ENCODE results near the gene NOS3. TPM values are rescaled to one million over a fixed set of nuclear protein-coding genes. Genes with fewer than 3 reads are reported as not detected.

The NOS3 gene
- total and polyA plus RNA-seq, 2 of the 13 experiments (the other 11 are each of a cell fraction or from before 2014, with no cell fraction given): 3.7 to 7.5 TPM

DNA sequence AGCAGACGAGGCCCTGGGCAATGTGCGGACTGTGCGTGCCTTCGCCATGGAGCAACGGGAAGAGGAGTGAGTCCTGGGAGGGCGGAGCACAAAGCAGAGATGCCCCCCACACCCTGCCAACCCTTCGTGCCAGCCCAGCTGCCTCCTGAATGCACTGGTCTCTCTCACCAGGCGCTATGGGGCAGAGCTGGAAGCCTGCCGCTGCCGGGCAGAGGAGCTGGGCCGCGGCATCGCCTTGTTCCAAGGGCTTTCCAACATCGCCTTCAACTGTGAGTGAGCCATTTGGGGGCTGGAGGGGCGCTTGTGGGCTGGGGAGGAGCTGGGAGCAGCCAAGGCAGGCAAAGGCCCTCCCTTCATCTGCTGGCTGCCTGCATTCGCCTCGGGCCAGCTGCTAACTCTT is 45.1 kb downstream of the NOS3 start:
- no peaks in the 10 kb centered on the region for H3K36me3 ChIP-seq (replicated peaks in 1 of 2; ENCODE audit: control insufficient read depth in 1 of 2, insufficient read depth in 2 of 2, low read length in 2 of 2)
- no peak for DNase-seq (ENCODE audit: low spot score)
- H3K4me3 ChIP-seq (replicated peaks in 1 of 3; ENCODE audit: insufficient read depth in 1 of 3, low read depth in 2 of 3, low read length in 3 of 3): no peak overlapping the region
- ChIA-PET CTCF (ENCODE audit: low intra/inter-chr PET ratio, low total read pairs) (no interaction called here), POLR2A (no interaction called here)
- FAIRE-seq: no peak
- no peak overlapping the region for H2AFZ ChIP-seq (ENCODE audit: low read length)
- H3K9me3 ChIP-seq (ENCODE audit: low read length): no peaks in the 10 kb centered on the region
- H3K4me1 ChIP-seq (ENCODE audit: insufficient read depth, low read length): peaks cover 14% of the 10 kb centered on the region
- H3K9ac ChIP-seq (ENCODE audit: insufficient read depth, low read depth, low read length): no peak overlapping the region
- no TSS peak for BruUV-seq (replicated peaks)
- H3K79me2 ChIP-seq (ENCODE audit: insufficient read depth, low read length): no peaks in the 10 kb centered on the region
- H3K4me2 ChIP-seq (ENCODE audit: low read depth, low read length): no peak overlapping the region
- 93% methylated on average over 7 of the region's 17 CpGs for WGBS (ENCODE audit: low lambda C conversion rate)
- no peaks in the 10 kb centered on the region for H3K27me3 ChIP-seq (ENCODE audit: control insufficient read depth in 1 of 2, insufficient read depth in 2 of 2, low read length in 2 of 2)
- no peak for ATAC-seq
- in situ Hi-C loops (cut with HindIII; ENCODE audit: extremely low pct_ligation_motif_present, low pct_unique_long_range_greater_than_20kb): no loop called here
- H4K20me1 ChIP-seq (ENCODE audit: insufficient read depth, low read length): no peaks in the 10 kb centered on the region
- H3K27ac ChIP-seq (ENCODE audit: extremely low read length, insufficient read depth, low read length): no peak overlapping the region
- intact Hi-C loops (cut with micrococcal nuclease; ENCODE audit: unreplicated experiment): no loop called here
- TF ChIP-seq ZNF564 (CRISPR knock-in tag; IDR thresholded peaks at IDR 0.05) (no peak), ZNF333 (CRISPR knock-in tag; IDR thresholded peaks at IDR 0.05; ENCODE audit: borderline replicate concordance) (no peak), ZNF282 (IDR thresholded peaks at IDR 0.05; ENCODE audit: partially characterized antibody) (no peak), CEBPG (CRISPR knock-in tag; IDR thresholded peaks at IDR 0.05) (no peak), SRF (IDR thresholded peaks at IDR 0.05; ENCODE audit: low read depth, low read length) (no peak), HINFP (CRISPR knock-in tag; IDR thresholded peaks at IDR 0.05; ENCODE audit: low read depth) (no peak), ZNF800 (CRISPR knock-in tag; IDR thresholded peaks at IDR 0.05) (no peak), ZNF142 (CRISPR knock-in tag; IDR thresholded peaks at IDR 0.05) (no peak), CCAR2 (optimal IDR thresholded peaks at IDR 0.05; ENCODE audit: low read depth, low read length) (no peak), ZSCAN30 (CRISPR knock-in tag; IDR thresholded peaks at IDR 0.05) (no peak), GPBP1L1 (CRISPR knock-in tag; IDR thresholded peaks at IDR 0.05) (no peak), ZNF761 (CRISPR knock-in tag; conservative IDR thresholded peaks at IDR 0.05) (no peak), ZFAT (CRISPR knock-in tag; conservative IDR thresholded peaks at IDR 0.05) (no peak), ZC3H13 (CRISPR knock-in tag; IDR thresholded peaks at IDR 0.05) (no peak)
